Measurements from ENCODE around the gene NCOA3. TPM values are rescaled to one million over a fixed set of nuclear protein-coding genes. Genes with fewer than 3 reads are reported as not detected.

The NCOA3 gene
- total RNA-seq, 1 donor from 2014 or later = 23.8 TPM

- peaks cover 20% of the 10 kb centered on the region for H3K36me3 ChIP-seq
- H3K27me3 ChIP-seq (ENCODE audit: low read depth) = no peaks in the 10 kb centered on the region
- H3K4me1 ChIP-seq = peaks cover 31% of the 10 kb centered on the region
- H3K9me3 ChIP-seq (replicated peaks) = no peaks in the 10 kb centered on the region
- no peak overlapping the region for H3K27ac ChIP-seq (replicated peaks)
- TF ChIP-seq CTCF (IDR thresholded peaks at IDR 0.05; ENCODE audit: borderline replicate concordance) = peak; percentile 81
- intact Hi-C loops (cut with micrococcal nuclease) = loop anchor here (5.0 kb wide), 1 partner anchor 944 kb away; no protein-coding TSS in a partner anchor
- DNase-seq = peak; percentile 38
- no peak overlapping the region for H3K4me3 ChIP-seq
Observed at GRCh38 chr20:47677635-47678453, 176.2 kb downstream of the NCOA3 start.

- intact Hi-C loops (cut with micrococcal nuclease) = loop anchor here (5.0 kb wide), 1 partner anchor 944 kb away; no protein-coding TSS in a partner anchor
- Histone ChIP-seq H3K27ac (replicated peaks) (no peak overlapping the region), H3K27me3 (ENCODE audit: low read depth) (no peaks in the 10 kb centered on the region), H3K9me3 (replicated peaks) (no peaks in the 10 kb centered on the region), H3K4me3 (no peak overlapping the region), H3K4me1 (peaks cover 38% of the 10 kb centered on the region), H3K36me3 (peaks cover 19% of the 10 kb centered on the region)
- TF ChIP-seq CTCF (IDR thresholded peaks at IDR 0.05; ENCODE audit: borderline replicate concordance) = no peak
- no peak for DNase-seq
Observed at GRCh38 chr20:47678536-47678935, 176.8 kb downstream of the NCOA3 start.

GRCh38 chr20:47679462-47679861, 177.8 kb downstream of the NCOA3 start:
- Histone ChIP-seq H3K27ac (replicated peaks) (no peak overlapping the region), H3K27me3 (ENCODE audit: low read depth) (no peaks in the 10 kb centered on the region), H3K4me1 (peaks cover 39% of the 10 kb centered on the region), H3K36me3 (peaks cover 17% of the 10 kb centered on the region), H3K4me3 (no peak overlapping the region), H3K9me3 (replicated peaks) (no peaks in the 10 kb centered on the region)
- TF ChIP-seq CTCF (IDR thresholded peaks at IDR 0.05; ENCODE audit: borderline replicate concordance) = no peak
- no peak for DNase-seq
- intact Hi-C loops (cut with micrococcal nuclease) = loop anchor here (5.0 kb wide), 1 partner anchor 943 kb away; no protein-coding TSS in a partner anchor

GRCh38 chr20:47680804-47681529, 179.3 kb downstream of the NCOA3 start:
- no peak for DNase-seq
- peaks cover 39% of the 10 kb centered on the region for H3K4me1 ChIP-seq
- no peak overlapping the region for H3K4me3 ChIP-seq
- intact Hi-C loops (cut with micrococcal nuclease) = no loop called here
- H3K9me3 ChIP-seq (replicated peaks) = no peaks in the 10 kb centered on the region
- no peaks in the 10 kb centered on the region for H3K27me3 ChIP-seq (ENCODE audit: low read depth)
- H3K36me3 ChIP-seq = peaks cover 16% of the 10 kb centered on the region
- TF ChIP-seq CTCF (IDR thresholded peaks at IDR 0.05; ENCODE audit: borderline replicate concordance) = no peak
- H3K27ac ChIP-seq (replicated peaks) = peak overlapping the region; percentile 76

- H3K4me3 ChIP-seq = no peak overlapping the region
- no peaks in the 10 kb centered on the region for H3K27me3 ChIP-seq (ENCODE audit: low read depth)
- intact Hi-C loops (cut with micrococcal nuclease) = no loop called here
- H3K27ac ChIP-seq (replicated peaks) = peak overlapping the region; percentile 76
- DNase-seq = peak; percentile 80
- no peaks in the 10 kb centered on the region for H3K9me3 ChIP-seq (replicated peaks)
- TF ChIP-seq CTCF (IDR thresholded peaks at IDR 0.05; ENCODE audit: borderline replicate concordance) = no peak
- H3K36me3 ChIP-seq = peaks cover 4% of the 10 kb centered on the region
- peaks cover 39% of the 10 kb centered on the region for H3K4me1 ChIP-seq
Observed at GRCh38 chr20:47682028-47682783, 180.5 kb downstream of the NCOA3 start.

Data from left ventricle myocardium inferior (tissue), 1 donor.